Measurements from ENCODE around the gene UBE2E2. TPM values are rescaled to one million over a fixed set of nuclear protein-coding genes. Genes with fewer than 3 reads are reported as not detected.

The UBE2E2 gene
- total RNA-seq, 2 donors from 2014 or later: 1.2 to 7.6 TPM

GRCh38 chr3:23553353-23553752 is 350.2 kb downstream of the UBE2E2 start:
- Histone ChIP-seq H3K9ac (ENCODE audit: low read depth in 2 of 2, low read length in 2 of 2) (no peak overlapping the region), H3K27ac (no peak overlapping the region), H3K4me1 (no peaks in the 10 kb centered on the region), H3K4me3 (no peak overlapping the region), H3K27me3 (no peaks in the 10 kb centered on the region), H3K9me3 (no peaks in the 10 kb centered on the region), H3K36me3 (no peaks in the 10 kb centered on the region)
- no peak for DNase-seq
- TF ChIP-seq CTCF (IDR thresholded peaks at IDR 0.05): no peak
- intact Hi-C loops (cut with DNase I): no loop called here

DNA sequence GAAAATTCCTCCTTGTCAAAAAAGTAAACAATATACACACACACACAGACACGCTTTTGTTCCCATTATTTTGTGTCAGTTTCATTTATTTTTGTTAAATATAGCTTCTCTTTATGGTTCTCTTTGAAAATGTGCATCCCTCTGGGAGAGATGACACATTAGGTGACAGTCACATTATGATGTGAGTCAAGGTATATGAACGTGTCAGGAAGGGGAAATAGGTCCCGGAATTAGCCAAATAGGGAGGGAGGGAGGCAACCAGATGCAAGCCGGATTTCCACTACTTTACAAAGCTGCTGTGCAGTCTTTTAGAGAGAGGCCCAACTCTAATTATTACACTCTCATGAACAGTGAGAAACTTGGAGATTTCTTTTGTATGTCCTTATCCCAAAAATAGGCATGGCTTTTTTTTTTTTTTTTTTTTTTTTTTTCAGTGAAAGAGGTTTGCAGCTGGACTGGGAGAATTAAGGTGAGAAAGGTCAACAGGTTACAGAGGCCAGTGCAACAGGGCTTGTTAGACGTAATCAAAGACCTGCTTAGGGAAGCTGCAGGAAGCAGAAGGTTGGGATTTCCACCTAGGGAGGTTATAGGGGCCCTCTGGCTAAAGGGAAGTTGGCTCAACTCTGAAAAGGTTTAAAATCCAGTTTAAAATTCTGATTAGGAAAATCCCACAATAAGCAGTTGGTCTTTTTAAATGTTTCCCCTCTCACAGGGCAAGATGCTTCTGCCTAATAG is 362.1 kb downstream of the UBE2E2 start:
- H3K27me3 ChIP-seq: no peaks in the 10 kb centered on the region
- no peaks in the 10 kb centered on the region for H3K9me3 ChIP-seq
- H3K4me1 ChIP-seq: no peaks in the 10 kb centered on the region
- no peak overlapping the region for H3K27ac ChIP-seq
- no peak for TF ChIP-seq CTCF (IDR thresholded peaks at IDR 0.05)
- H3K4me3 ChIP-seq: no peak overlapping the region
- no peak overlapping the region for H3K9ac ChIP-seq (ENCODE audit: low read depth in 2 of 2, low read length in 2 of 2)
- DNase-seq: no peak
- no peaks in the 10 kb centered on the region for H3K36me3 ChIP-seq
- intact Hi-C loops (cut with DNase I): no loop called here

GRCh38 chr3:23566499-23566898 is 363.4 kb downstream of the UBE2E2 start:
- Histone ChIP-seq H3K4me1 (no peaks in the 10 kb centered on the region), H3K36me3 (no peaks in the 10 kb centered on the region)
- intact Hi-C loops (cut with DNase I): no loop called here

DNA sequence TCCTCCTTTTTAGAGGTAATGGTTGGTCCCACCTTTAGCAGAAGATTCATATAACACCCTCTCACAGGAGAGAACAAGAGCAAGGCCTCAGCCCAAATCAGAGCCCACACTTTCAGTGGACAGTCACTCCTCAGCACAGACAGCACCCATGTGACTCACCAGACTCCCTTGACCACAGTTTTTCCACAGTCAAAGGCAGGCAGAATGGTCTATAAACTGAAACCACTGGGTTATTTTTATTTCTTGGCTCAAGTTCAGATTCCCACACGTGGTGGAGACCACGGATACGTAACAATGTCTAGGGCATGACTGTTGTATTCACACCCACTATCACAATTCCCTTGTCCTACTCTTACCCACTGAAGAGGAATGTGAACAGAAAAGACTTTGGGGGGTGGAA is 364.8 kb downstream of the UBE2E2 start:
- H3K9me3 ChIP-seq: no peaks in the 10 kb centered on the region
- no peak overlapping the region for H3K9ac ChIP-seq (ENCODE audit: low read depth in 2 of 2, low read length in 2 of 2)
- no peaks in the 10 kb centered on the region for H3K27me3 ChIP-seq
- no peak for TF ChIP-seq CTCF (IDR thresholded peaks at IDR 0.05)
- intact Hi-C loops (cut with DNase I): no loop called here
- no peaks in the 10 kb centered on the region for H3K36me3 ChIP-seq
- DNase-seq: no peak
- no peak overlapping the region for H3K27ac ChIP-seq
- H3K4me3 ChIP-seq: no peak overlapping the region
- no peaks in the 10 kb centered on the region for H3K4me1 ChIP-seq

More at GRCh38 chr3:23566499-23566898, 363.4 kb downstream of the UBE2E2 start:
- no peak overlapping the region for H3K4me3 ChIP-seq
- no peak for DNase-seq
- no peak overlapping the region for H3K27ac ChIP-seq
- H3K9ac ChIP-seq (ENCODE audit: low read depth in 2 of 2, low read length in 2 of 2): no peak overlapping the region
- no peak for TF ChIP-seq CTCF (IDR thresholded peaks at IDR 0.05)
- no peaks in the 10 kb centered on the region for H3K9me3 ChIP-seq
- H3K27me3 ChIP-seq: no peaks in the 10 kb centered on the region

DNA sequence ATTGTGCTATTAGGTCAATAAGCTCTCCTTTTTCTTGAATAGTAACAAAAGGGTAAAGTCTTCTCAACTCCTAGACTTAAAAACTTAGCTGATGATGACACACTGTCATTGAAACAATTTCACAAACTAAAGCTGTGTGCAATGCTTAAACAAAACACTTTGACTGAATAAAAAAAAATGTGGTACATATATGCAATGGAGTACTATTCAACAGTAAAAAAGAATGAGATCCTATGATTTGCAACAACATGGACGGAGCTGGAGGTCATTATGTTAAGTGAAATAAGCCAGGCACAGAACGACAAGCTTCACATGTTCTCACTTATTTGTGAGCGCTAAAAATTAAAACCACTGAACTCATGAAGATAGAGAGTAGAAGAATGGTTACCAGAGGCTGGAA is 370.7 kb downstream of the UBE2E2 start:
- intact Hi-C loops (cut with DNase I): no loop called here
- Histone ChIP-seq H3K27ac (no peak overlapping the region), H3K9ac (ENCODE audit: low read depth in 2 of 2, low read length in 2 of 2) (no peak overlapping the region), H3K9me3 (no peaks in the 10 kb centered on the region), H3K4me3 (no peak overlapping the region), H3K4me1 (no peaks in the 10 kb centered on the region), H3K27me3 (no peaks in the 10 kb centered on the region), H3K36me3 (no peaks in the 10 kb centered on the region)
- no peak for DNase-seq
- TF ChIP-seq CTCF (IDR thresholded peaks at IDR 0.05): no peak
